ENCODE data around the gene MICAL2.
A peak's percentile ranks its signal among the peaks of the same experiment; 100 is the strongest.

MICAL2 gene

DNA sequence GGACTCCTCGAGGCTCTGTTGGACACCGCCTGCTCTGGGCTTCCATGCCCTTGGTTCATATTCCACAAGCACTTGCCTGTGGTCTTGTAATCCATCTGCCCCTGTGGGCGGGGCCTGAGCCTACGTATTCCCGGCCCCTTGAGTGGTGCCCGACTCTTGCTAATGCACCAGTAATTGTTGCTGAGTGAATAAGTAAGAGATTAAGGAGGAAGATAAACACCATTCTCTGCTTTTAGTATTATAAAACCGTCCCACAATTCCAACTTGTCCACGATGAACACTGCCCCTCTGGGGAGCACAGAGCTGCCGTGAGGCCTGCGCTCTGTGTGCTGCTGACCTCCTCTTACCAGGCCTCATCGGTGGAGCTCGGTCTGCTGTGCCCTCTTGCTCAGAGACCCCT lies 50.3 kb downstream of the MICAL2 start:
- H3K36me3 ChIP-seq: no peaks in the 10 kb centered on the region
- peak; percentile 48 for DNase-seq
- H3K27ac ChIP-seq: no peak overlapping the region
- H3K27me3 ChIP-seq (ENCODE audit: insufficient read depth, low read depth, severe bottlenecking): no peaks in the 10 kb centered on the region
- H3K4me3 ChIP-seq (ENCODE audit: low read depth, low read length): no peak overlapping the region
- no peaks in the 10 kb centered on the region for H3K9me3 ChIP-seq (ENCODE audit: severe bottlenecking)
- TF ChIP-seq, protein P1, sequence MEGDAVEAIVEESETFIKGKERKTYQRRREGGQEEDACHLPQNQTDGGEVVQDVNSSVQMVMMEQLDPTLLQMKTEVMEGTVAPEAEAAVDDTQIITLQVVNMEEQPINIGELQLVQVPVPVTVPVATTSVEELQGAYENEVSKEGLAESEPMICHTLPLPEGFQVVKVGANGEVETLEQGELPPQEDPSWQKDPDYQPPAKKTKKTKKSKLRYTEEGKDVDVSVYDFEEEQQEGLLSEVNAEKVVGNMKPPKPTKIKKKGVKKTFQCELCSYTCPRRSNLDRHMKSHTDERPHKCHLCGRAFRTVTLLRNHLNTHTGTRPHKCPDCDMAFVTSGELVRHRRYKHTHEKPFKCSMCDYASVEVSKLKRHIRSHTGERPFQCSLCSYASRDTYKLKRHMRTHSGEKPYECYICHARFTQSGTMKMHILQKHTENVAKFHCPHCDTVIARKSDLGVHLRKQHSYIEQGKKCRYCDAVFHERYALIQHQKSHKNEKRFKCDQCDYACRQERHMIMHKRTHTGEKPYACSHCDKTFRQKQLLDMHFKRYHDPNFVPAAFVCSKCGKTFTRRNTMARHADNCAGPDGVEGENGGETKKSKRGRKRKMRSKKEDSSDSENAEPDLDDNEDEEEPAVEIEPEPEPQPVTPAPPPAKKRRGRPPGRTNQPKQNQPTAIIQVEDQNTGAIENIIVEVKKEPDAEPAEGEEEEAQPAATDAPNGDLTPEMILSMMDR (IDR thresholded peaks at IDR 0.05; ENCODE audit: low read depth, low read length): no peak

DNA sequence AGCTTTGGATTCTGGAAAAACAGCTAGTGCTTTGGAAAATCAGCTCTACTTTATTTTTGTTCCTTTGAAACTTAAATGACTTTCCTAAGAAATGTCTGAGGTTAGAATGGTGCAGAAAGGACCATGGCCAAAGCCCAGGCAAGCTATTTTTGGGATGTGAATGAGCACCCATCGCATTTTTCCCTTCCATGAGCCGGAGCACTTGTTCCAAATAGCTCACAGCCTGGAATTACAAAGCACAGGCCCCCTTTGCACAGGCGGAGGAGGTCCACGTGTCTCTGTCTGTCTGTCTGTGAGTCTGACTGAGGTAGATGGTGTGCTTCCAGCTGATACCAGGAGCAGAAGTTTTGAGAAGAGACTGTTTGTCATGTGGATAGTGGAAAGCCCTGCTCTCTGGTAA lies 50.7 kb downstream of the MICAL2 start:
- TF ChIP-seq, protein P1 (IDR thresholded peaks at IDR 0.05; ENCODE audit: low read depth, low read length): no peak
- Histone ChIP-seq H3K27ac (no peak overlapping the region), H3K4me3 (ENCODE audit: low read depth, low read length) (no peak overlapping the region), H3K36me3 (no peaks in the 10 kb centered on the region), H3K27me3 (ENCODE audit: insufficient read depth, low read depth, severe bottlenecking) (no peaks in the 10 kb centered on the region), H3K9me3 (ENCODE audit: severe bottlenecking) (no peaks in the 10 kb centered on the region)
- DNase-seq: no peak

DNA sequence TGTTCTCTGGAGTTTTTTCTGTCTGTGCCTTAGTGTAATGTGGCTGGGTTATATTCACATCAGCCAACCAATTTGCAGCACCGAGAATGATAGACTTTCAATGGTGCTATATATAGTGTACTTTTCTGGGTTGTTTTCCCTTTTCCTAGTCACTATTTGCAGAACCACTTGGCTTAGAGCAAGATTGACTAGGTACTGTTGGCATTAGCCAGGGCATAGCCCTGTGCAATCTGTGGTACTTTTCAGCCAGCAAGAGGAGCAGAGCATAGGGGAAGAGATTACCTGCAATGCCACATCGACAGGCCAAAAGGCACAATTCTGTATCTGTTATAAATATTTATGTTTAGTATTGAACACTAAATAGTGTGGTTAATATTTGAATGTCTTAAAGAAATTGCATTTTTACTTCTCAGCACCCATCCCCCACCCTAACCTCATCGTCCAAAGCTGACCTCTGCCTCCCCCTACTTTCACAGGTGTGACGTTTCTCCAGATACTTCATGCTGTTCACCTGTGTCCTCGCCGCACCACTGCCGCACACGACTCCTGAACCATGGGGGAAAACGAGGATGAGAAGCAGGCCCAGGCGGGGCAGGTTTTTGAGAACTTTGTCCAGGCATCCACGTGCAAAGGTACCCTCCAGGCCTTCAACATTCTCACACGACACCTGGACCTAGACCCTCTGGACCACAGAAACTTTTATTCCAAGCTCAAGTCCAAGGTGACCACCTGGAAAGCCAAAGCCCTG lies 51.4 kb downstream of the MICAL2 start:
- DNase-seq: no peak
- TF ChIP-seq, protein P1 (IDR thresholded peaks at IDR 0.05; ENCODE audit: low read depth, low read length): no peak
- H3K9me3 ChIP-seq (ENCODE audit: severe bottlenecking): no peaks in the 10 kb centered on the region
- no peak overlapping the region for H3K4me3 ChIP-seq (ENCODE audit: low read depth, low read length)
- H3K27ac ChIP-seq: no peak overlapping the region
- no peaks in the 10 kb centered on the region for H3K36me3 ChIP-seq
- H3K27me3 ChIP-seq (ENCODE audit: insufficient read depth, low read depth, severe bottlenecking): no peaks in the 10 kb centered on the region

DNA sequence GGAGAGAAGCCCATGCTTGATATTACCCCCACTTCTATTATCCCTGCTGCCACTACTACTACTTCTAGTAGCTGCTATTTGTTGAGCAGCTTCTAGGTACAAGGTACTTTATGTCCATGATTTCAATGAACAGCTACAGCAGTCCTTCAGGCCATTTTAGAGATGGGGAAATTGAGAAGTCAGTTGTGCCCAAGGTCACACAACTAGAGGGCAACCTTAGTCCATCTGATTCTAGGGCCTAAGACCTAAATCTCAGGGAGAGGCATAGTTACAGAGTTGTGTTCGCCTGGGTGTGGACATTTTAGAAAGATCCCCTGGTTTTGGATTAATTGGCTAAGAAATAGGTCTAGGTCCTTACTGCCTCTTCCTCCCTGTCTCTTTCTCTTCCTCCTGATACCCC lies 52.3 kb downstream of the MICAL2 start:
- Histone ChIP-seq H3K36me3 (no peaks in the 10 kb centered on the region), H3K27me3 (ENCODE audit: insufficient read depth, low read depth, severe bottlenecking) (no peaks in the 10 kb centered on the region), H3K27ac (no peak overlapping the region), H3K9me3 (ENCODE audit: severe bottlenecking) (no peaks in the 10 kb centered on the region), H3K4me3 (ENCODE audit: low read depth, low read length) (no peak overlapping the region)
- TF ChIP-seq, protein P1 (IDR thresholded peaks at IDR 0.05; ENCODE audit: low read depth, low read length): no peak
- no peak for DNase-seq

DNA sequence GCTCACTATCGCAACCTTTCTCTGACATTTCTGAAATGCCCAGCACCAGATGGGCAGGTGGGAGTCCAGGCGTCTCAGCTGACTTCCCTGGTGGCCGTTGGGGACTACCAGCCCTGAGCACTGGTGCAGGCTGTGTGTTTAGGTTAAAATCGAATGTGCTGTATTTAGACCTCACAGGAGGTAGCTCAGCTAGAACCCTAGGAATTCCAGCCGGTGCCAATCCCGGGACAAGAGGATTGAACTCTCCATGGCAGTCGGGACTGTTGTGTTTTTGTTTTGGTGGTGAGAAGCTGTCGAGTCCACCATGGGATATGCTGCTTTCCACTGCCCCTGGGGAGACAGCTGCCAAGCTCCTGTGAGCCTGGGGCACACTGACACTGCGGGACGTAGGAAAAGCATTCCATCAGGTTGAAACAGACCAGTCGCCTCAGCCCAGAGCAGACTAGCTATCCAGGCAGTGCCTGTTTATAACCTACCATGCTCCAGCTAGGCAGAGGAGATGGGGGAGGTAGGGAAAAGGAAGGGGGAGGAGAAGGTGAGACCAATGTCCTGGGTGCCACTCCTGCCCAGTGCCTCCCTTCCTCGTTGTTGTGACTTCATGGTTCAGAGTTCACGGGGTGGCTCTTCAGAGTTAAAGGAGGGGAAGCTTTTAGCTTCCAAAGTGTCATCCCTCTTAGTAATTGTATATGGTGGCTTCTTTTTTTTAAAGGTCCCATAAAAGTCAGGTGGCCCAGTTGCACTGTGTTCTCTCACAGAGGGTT lies 53.0 kb downstream of the MICAL2 start:
- no peak overlapping the region for H3K4me3 ChIP-seq (ENCODE audit: low read depth, low read length)

More for the DNA sequence above, 53.0 kb downstream of the MICAL2 start:
- Histone ChIP-seq H3K36me3 (no peaks in the 10 kb centered on the region), H3K27ac (no peak overlapping the region), H3K27me3 (ENCODE audit: insufficient read depth, low read depth, severe bottlenecking) (no peaks in the 10 kb centered on the region), H3K9me3 (ENCODE audit: severe bottlenecking) (no peaks in the 10 kb centered on the region)
- DNase-seq: no peak
- TF ChIP-seq, protein P1 (IDR thresholded peaks at IDR 0.05; ENCODE audit: low read depth, low read length): no peak

All from WERI-Rb-1 (cell line).